Vagina (tissue), 2 donors: ENCODE results near the gene CANX. TPM values are rescaled to one million over a fixed set of nuclear protein-coding genes. Genes with fewer than 3 reads are reported as not detected.
"Not testable (repeated sequence)": the region's sequence is repeated elsewhere in the genome, so short reads cannot be mapped to it uniquely, and the experiment has no call there.

Experiments used
- DNase-seq, 2 donors: peaks; one replicate each; pipeline ENCODE4 v3.0.0-alpha.2; 2017; ENCODE audit errors: extremely low spot score in 2 of 2
- H3K27ac ChIP-seq: fragments of 200-600 bp; sonication (generic); one replicate; pipeline ENCODE4 v1.5.1; 2019
- H3K27me3 ChIP-seq: fragments of 200-600 bp; sonication (generic); one replicate; pipeline ENCODE4 v1.5.1; 2019
- H3K36me3 ChIP-seq, 2 donors: fragments of 200-600 bp; sonication (generic); one replicate each; pipeline ENCODE4 v1.5.1; 2017 to 2019
- H3K4me1 ChIP-seq: fragments of 200-600 bp; sonication (generic); one replicate; pipeline ENCODE4 v1.5.1; 2019
- H3K4me3 ChIP-seq, 2 donors: fragments of 200-600 bp; sonication (generic); 1 replicate in 1 of 2; 2 replicates in 1 of 2; pipeline ENCODE4 v1.5.1; 2016 to 2019
- H3K9me3 ChIP-seq: fragments of 200-600 bp; sonication (generic); one replicate; pipeline ENCODE4 v1.5.1; 2019
- CTCF ChIP-seq, 3 experiments: fragments of 450-650 bp in 2 of 3; fragments of 200-600 bp in 1 of 3; sonication (generic) in 1 of 3; IDR thresholded peaks; one replicate each; pipeline ENCODE4 v1.5.1; 2017 to 2019; ENCODE audit warnings: antibody characterized with exemption in 3 of 3, mild to moderate bottlenecking in 2 of 3, moderate library complexity in 2 of 3
- POLR2A ChIP-seq, 2 donors: fragments of 450-650 bp; IDR thresholded peaks; one replicate each; pipeline ENCODE4 v1.6.1; 2017; ENCODE audit warnings: antibody characterized with exemption in 2 of 2, mild to moderate bottlenecking in 2 of 2, moderate library complexity in 2 of 2
- POLR2AphosphoS5 ChIP-seq, 2 donors: sonication (generic); formaldehyde crosslinking; IDR thresholded peaks; one replicate each; pipeline ENCODE4 v1.9.0; 2017; ENCODE audit warnings: antibody characterized with exemption in 2 of 2, mild to moderate bottlenecking in 2 of 2, low read depth in 1 of 2; ENCODE audit not compliant: insufficient read depth in 1 of 2
- intact Hi-C: fragments of 100-400 bp; cut with DNase I; formaldehyde crosslinking; loops from one replicate; pipeline ENCODE4 v1.15.1; 2023
- total RNA-seq: library from RNA; depleted of rRNA; stranded (reverse); fragments of >200 nt; gene quantifications from one replicate; pipeline ENCODE4 v1.2.3, GENCODE V29; 2016

The CANX gene
- total RNA-seq, result 208 TPM

GRCh38 chr5:179698935-179699615 is at the start of gene CANX:
TSS of gene CANX (plus strand) at chr5:179698967. CDS start at chr5:179705682, 6,715 bp downstream.
- Histone ChIP-seq H3K36me3 (no peaks in the 10 kb centered on the region), H3K4me1 (peaks cover 46% of the 10 kb centered on the region), H3K27ac (peak within 1 kb of the TSS; percentile 96), H3K27me3 (no peaks in the 10 kb centered on the region), H3K9me3 (no peaks in the 10 kb centered on the region), H3K4me3 (peak within 1 kb of the TSS; percentile 91 to 95)
- TF ChIP-seq POLR2A (IDR thresholded peaks at IDR 0.05), result peak; percentile 53 to 91
- TF ChIP-seq POLR2AphosphoS5 (IDR thresholded peaks at IDR 0.05; ENCODE audit: insufficient read depth in 1 of 2, low read depth in 1 of 2), result peak in 1 of 2 donors; percentile 75
- no peak for TF ChIP-seq CTCF (IDR thresholded peaks at IDR 0.05)
- DNase-seq, result no peak
- intact Hi-C loops, result loop anchor here (2.0 kb wide), 1 partner anchor 34 kb away; the partner anchor contains the start of gene MAML1

- H3K36me3 ChIP-seq, intact Hi-C loops, H3K27me3 ChIP-seq, H3K4me3 ChIP-seq, H3K9me3 ChIP-seq, H3K27ac ChIP-seq, DNase-seq, H3K4me1 ChIP-seq: not testable (repeated sequence)
Observed at GRCh38 chr5:179649166-179649703, 49.5 kb upstream of the CANX start.

- H3K27me3 ChIP-seq, H3K4me3 ChIP-seq, H3K9me3 ChIP-seq, H3K36me3 ChIP-seq, H3K27ac ChIP-seq, intact Hi-C loops, DNase-seq, H3K4me1 ChIP-seq: not testable (repeated sequence)
Observed at GRCh38 chr5:179650245-179650644, 48.5 kb upstream of the CANX start.

- DNase-seq, H3K27me3 ChIP-seq, H3K36me3 ChIP-seq, H3K9me3 ChIP-seq, H3K4me1 ChIP-seq, H3K27ac ChIP-seq, H3K4me3 ChIP-seq, intact Hi-C loops: not testable (repeated sequence)
Observed at GRCh38 chr5:179653135-179653534, 45.6 kb upstream of the CANX start.

GRCh38 chr5:179657302-179658178 is 41.2 kb upstream of the CANX start:
- H3K27me3 ChIP-seq, H3K4me3 ChIP-seq, H3K9me3 ChIP-seq, H3K27ac ChIP-seq, H3K36me3 ChIP-seq, DNase-seq, intact Hi-C loops: not testable (repeated sequence)
- H3K4me1 ChIP-seq, result peaks cover 10% of the 10 kb centered on the region

- DNase-seq, intact Hi-C loops, H3K27me3 ChIP-seq, H3K9me3 ChIP-seq, H3K36me3 ChIP-seq: not testable (repeated sequence)
- Histone ChIP-seq H3K4me1 (peaks cover 10% of the 10 kb centered on the region), H3K27ac (peak overlapping the region; percentile 54), H3K4me3 (peak overlapping the region; percentile 47 to 51)
Observed at GRCh38 chr5:179658179-179658856, 40.4 kb upstream of the CANX start.

GRCh38 chr5:179661647-179662046 is 37.1 kb upstream of the CANX start:
- H3K4me1 ChIP-seq, result peaks cover 10% of the 10 kb centered on the region
- H3K4me3 ChIP-seq, H3K36me3 ChIP-seq, DNase-seq, H3K9me3 ChIP-seq, H3K27ac ChIP-seq, intact Hi-C loops, H3K27me3 ChIP-seq: not testable (repeated sequence)

- intact Hi-C loops, result no loop called here
- H3K36me3 ChIP-seq, result no peaks in the 10 kb centered on the region
- no peaks in the 10 kb centered on the region for H3K9me3 ChIP-seq
- H3K27me3 ChIP-seq, result no peaks in the 10 kb centered on the region
- TF ChIP-seq POLR2AphosphoS5 (IDR thresholded peaks at IDR 0.05; ENCODE audit: insufficient read depth in 1 of 2, low read depth in 1 of 2), result no peak
- no peak for TF ChIP-seq POLR2A (IDR thresholded peaks at IDR 0.05)
- peak in 1 of 3 experiments; percentile 9 for TF ChIP-seq CTCF (IDR thresholded peaks at IDR 0.05)
- DNase-seq, result no peak
- no peaks in the 10 kb centered on the region for H3K4me1 ChIP-seq
- no peak overlapping the region for H3K27ac ChIP-seq
- no peak overlapping the region for H3K4me3 ChIP-seq
Observed at GRCh38 chr5:179668391-179668790, 30.4 kb upstream of the CANX start.
